HEK293T (cell line): Measurements from ENCODE around the gene AMZ1.

ENCODE experiments used
- CTCF ChIA-PET: fragments of 350-600 bp; formaldehyde crosslinking; extraction: SDS; loops from one replicate; lab custom pipeline; 2021; ENCODE audit warnings: antibody characterized with exemption, inconsistent platforms; lab: Yijun Ruan, JAX
- POLR2A ChIA-PET: fragments of 350-600 bp; formaldehyde crosslinking; extraction: SDS; loops from one replicate; lab custom pipeline; 2020; ENCODE audit warnings: antibody characterized with exemption, inconsistent platforms; lab: Yijun Ruan, JAX
- DNase-seq: peaks from one replicate; pipeline ENCODE4 v3.0.0; 2012; ENCODE audit warnings: mixed read lengths; ENCODE audit errors: extremely low spot score
- ARNT ChIP-seq: fragments of 450-650 bp; IDR thresholded peaks from 2 replicates; pipeline ENCODE4 v1.6.1; 2017; ENCODE audit warnings: mild to moderate bottlenecking
- BHLHE40 ChIP-seq: fragments of 450-650 bp; IDR thresholded peaks from 2 replicates; pipeline ENCODE4 v1.6.1; 2016; ENCODE audit warnings: mild to moderate bottlenecking, moderate library complexity, borderline replicate concordance
- CTBP1 ChIP-seq: fragments of 450-650 bp; IDR thresholded peaks from 2 replicates; pipeline ENCODE4 v1.6.1; 2016; ENCODE audit warnings: borderline replicate concordance
- ELF4 ChIP-seq: fragments of 450-650 bp; IDR thresholded peaks from 2 replicates; pipeline ENCODE4 v1.6.1; 2017; ENCODE audit warnings: antibody characterized with exemption
- FOXA1 ChIP-seq: fragments of 450-650 bp; IDR thresholded peaks from 2 replicates; pipeline ENCODE4 v1.6.1; 2016; ENCODE audit warnings: mild to moderate bottlenecking
- FOXK2 ChIP-seq: fragments of 450-650 bp; IDR thresholded peaks from 2 replicates; pipeline ENCODE4 v1.6.1; 2016; ENCODE audit warnings: mild to moderate bottlenecking
- FOXM1 ChIP-seq: fragments of 450-650 bp; IDR thresholded peaks from 2 replicates; pipeline ENCODE4 v1.6.1; 2017; ENCODE audit warnings: mild to moderate bottlenecking, borderline replicate concordance
- HDGF ChIP-seq: fragments of 450-650 bp; IDR thresholded peaks from 2 replicates; pipeline ENCODE4 v1.6.1; 2017; ENCODE audit warnings: antibody characterized with exemption, borderline replicate concordance
- L3MBTL2 ChIP-seq: fragments of 450-650 bp; conservative IDR thresholded peaks from 2 replicates; pipeline ENCODE4 v1.6.1; 2016; ENCODE audit warnings: mild to moderate bottlenecking
- LEF1 ChIP-seq: fragments of 450-650 bp; IDR thresholded peaks from 2 replicates; pipeline ENCODE4 v1.6.1; 2017; ENCODE audit warnings: mild to moderate bottlenecking, borderline replicate concordance
- NFRKB ChIP-seq: fragments of 450-650 bp; IDR thresholded peaks from 2 replicates; pipeline ENCODE4 v1.6.1; 2016; ENCODE audit warnings: mild to moderate bottlenecking, moderate library complexity
- SP1 ChIP-seq: fragments of 450-650 bp; IDR thresholded peaks from 2 replicates; pipeline ENCODE4 v1.6.1; 2017
- SUZ12 ChIP-seq: fragments of 450-650 bp; IDR thresholded peaks from 2 replicates; pipeline ENCODE4 v1.6.1; 2016; ENCODE audit warnings: mild to moderate bottlenecking
- TARDBP ChIP-seq: fragments of 450-650 bp; IDR thresholded peaks from 2 replicates; pipeline ENCODE4 v1.6.1; 2016
- ZNF384 ChIP-seq: fragments of 450-650 bp; IDR thresholded peaks from 2 replicates; pipeline ENCODE4 v1.6.1; 2016
- TF ChIP-seq, protein P1 (sequence below): fragments of 450-650 bp; IDR thresholded peaks from 2 replicates; pipeline ENCODE4 v1.6.1; 2016

The AMZ1 gene

GRCh38 chr7:2651336-2651735 lies 36.7 kb upstream of the AMZ1 start:
- no peak for TF ChIP-seq SP1
- DNase-seq = peak; percentile 64
- POLR2A ChIA-PET = no interaction called here
- CTCF ChIA-PET = interaction anchor here (0.6 to 1.7 kb wide), 6 partner anchors 9 to 183 kb away, joined by 3 to 9 read pairs (median 6); partner anchors contain the start of gene TTYH3

GRCh38 chr7:2651847-2652735 lies 35.9 kb upstream of the AMZ1 start:
- ChIA-PET CTCF (interaction anchor here (0.6 to 1.7 kb wide), 6 partner anchors 8 to 182 kb away, joined by 3 to 9 read pairs (median 6); partner anchors contain the start of gene TTYH3), POLR2A (no interaction called here)
- DNase-seq = no peak
- TF ChIP-seq SP1 (no peak), ZNF384 (no peak), ELF4 (no peak), LEF1 (no peak), FOXA1 (no peak), BHLHE40 (no peak), FOXM1 (no peak), SUZ12 (no peak), NFRKB (no peak), L3MBTL2 (no peak), ARNT (no peak), TARDBP (no peak), HDGF (no peak), FOXK2 (no peak), CTBP1 (no peak)
- TF ChIP-seq, protein P1, sequence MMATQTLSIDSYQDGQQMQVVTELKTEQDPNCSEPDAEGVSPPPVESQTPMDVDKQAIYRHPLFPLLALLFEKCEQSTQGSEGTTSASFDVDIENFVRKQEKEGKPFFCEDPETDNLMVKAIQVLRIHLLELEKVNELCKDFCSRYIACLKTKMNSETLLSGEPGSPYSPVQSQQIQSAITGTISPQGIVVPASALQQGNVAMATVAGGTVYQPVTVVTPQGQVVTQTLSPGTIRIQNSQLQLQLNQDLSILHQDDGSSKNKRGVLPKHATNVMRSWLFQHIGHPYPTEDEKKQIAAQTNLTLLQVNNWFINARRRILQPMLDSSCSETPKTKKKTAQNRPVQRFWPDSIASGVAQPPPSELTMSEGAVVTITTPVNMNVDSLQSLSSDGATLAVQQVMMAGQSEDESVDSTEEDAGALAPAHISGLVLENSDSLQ = no peak

GRCh38 chr7:2652736-2653060 lies 35.3 kb upstream of the AMZ1 start:
- TF ChIP-seq ELF4 = no peak
- no peak for TF ChIP-seq TARDBP
- no peak for TF ChIP-seq FOXM1
- no peak for TF ChIP-seq SUZ12
- TF ChIP-seq FOXK2 = no peak
- TF ChIP-seq NFRKB = no peak
- TF ChIP-seq ARNT = no peak
- TF ChIP-seq FOXA1 = no peak
- TF ChIP-seq, protein P1 = no peak
- no peak for TF ChIP-seq BHLHE40
- no peak for TF ChIP-seq CTBP1
- ChIA-PET CTCF (interaction anchor here (0.6 to 1.0 kb wide), 2 partner anchors 10 to 184 kb away, joined by 5 to 6 read pairs; no protein-coding TSS in a partner anchor), POLR2A (no interaction called here)
- DNase-seq = no peak

DNA sequence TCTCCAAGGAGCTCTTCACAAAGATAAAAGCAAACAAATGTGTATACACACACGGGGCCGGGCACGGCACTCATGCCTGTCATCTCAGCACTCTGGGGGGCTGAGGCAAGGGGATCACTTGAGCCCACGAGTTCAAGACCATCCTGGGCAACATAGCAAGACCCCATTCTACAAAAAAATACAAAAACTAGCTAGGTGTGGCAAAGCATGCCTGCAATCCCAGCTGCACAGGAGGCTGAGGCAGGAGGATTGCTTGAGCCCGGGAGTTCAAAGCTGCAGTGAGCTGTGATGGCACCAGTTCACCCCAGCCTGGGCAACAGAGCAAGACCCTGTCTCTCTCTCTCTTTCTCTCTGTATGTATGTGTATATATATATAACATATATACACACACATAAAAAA lies 33.9 kb upstream of the AMZ1 start:
- CTCF ChIA-PET = no interaction called here
- TF ChIP-seq HDGF = no peak
- TF ChIP-seq FOXM1 = no peak
- no peak for TF ChIP-seq L3MBTL2
- TF ChIP-seq ELF4 = no peak
- TF ChIP-seq SUZ12 = no peak
- TF ChIP-seq ZNF384 = no peak
- TF ChIP-seq FOXK2 = no peak
- TF ChIP-seq FOXA1 = no peak
- TF ChIP-seq NFRKB = no peak
- TF ChIP-seq BHLHE40 = no peak
- POLR2A ChIA-PET = no interaction called here
- DNase-seq = no peak

- TF ChIP-seq L3MBTL2 (no peak), FOXK2 (no peak), SP1 (no peak), CTBP1 (no peak), LEF1 (no peak), SUZ12 (no peak), BHLHE40 (no peak), ELF4 (no peak), HDGF (no peak), FOXM1 (no peak), ARNT (no peak), ZNF384 (no peak)
- TF ChIP-seq, protein P1 = no peak
- DNase-seq = no peak
- CTCF ChIA-PET = no interaction called here
- POLR2A ChIA-PET = no interaction called here
These were observed 32.0 kb upstream of the AMZ1 start for GRCh38 chr7:2655870-2656614.

- ChIA-PET POLR2A (no interaction called here), CTCF (no interaction called here)
- TF ChIP-seq HDGF (no peak), FOXK2 (no peak), ZNF384 (no peak), L3MBTL2 (no peak), FOXA1 (no peak), NFRKB (no peak), SP1 (no peak), TARDBP (no peak), SUZ12 (no peak), LEF1 (no peak), CTBP1 (no peak), BHLHE40 (no peak), FOXM1 (no peak), ARNT (no peak), ELF4 (no peak)
- TF ChIP-seq, protein P1 = no peak
- DNase-seq = no peak
These were observed 30.8 kb upstream of the AMZ1 start for GRCh38 chr7:2657208-2657607.
